Dedifferentiated amniotic fluid mesenchymal stem cell (primary cell): ENCODE data around the gene NUDT8.
"Not testable (repeated sequence)": the region's sequence is repeated elsewhere in the genome, so short reads cannot be mapped to it uniquely, and the experiment has no call there.

Experiments
- DNase-seq: peaks from one replicate; pipeline ENCODE4 v3.0.0-alpha.2; 2016; ENCODE audit errors: extremely low spot score

The NUDT8 gene

GRCh38 chr11:67660752-67661151, 31.0 kb upstream of the NUDT8 start:
- not testable (repeated sequence) for DNase-seq

GRCh38 chr11:67659651-67660165, 30.0 kb upstream of the NUDT8 start:
- DNase-seq = not testable (repeated sequence)

- DNase-seq = no peak
These were observed 27.6 kb upstream of the NUDT8 start for GRCh38 chr11:67657300-67657699.

GRCh38 chr11:67656278-67656922, 26.7 kb upstream of the NUDT8 start:
- no peak for DNase-seq

- DNase-seq = no peak
These were observed 24.5 kb upstream of the NUDT8 start for GRCh38 chr11:67654225-67654624.

- DNase-seq = no peak
These were observed 23.5 kb upstream of the NUDT8 start for GRCh38 chr11:67652965-67653845.

- no peak for DNase-seq
These were observed 22.4 kb upstream of the NUDT8 start for GRCh38 chr11:67651976-67652781.

- no peak for DNase-seq
These were observed 20.1 kb upstream of the NUDT8 start for GRCh38 chr11:67649634-67650510.

- no peak for DNase-seq
These were observed 19.3 kb upstream of the NUDT8 start for GRCh38 chr11:67648796-67649613.

- DNase-seq = no peak
These were observed 18.5 kb upstream of the NUDT8 start for GRCh38 chr11:67648140-67648795.

GRCh38 chr11:67647471-67647870, 17.7 kb upstream of the NUDT8 start:
- DNase-seq = no peak

- DNase-seq = no peak
These were observed 17.0 kb upstream of the NUDT8 start for GRCh38 chr11:67646535-67647336.

- DNase-seq = no peak
These were observed 16.1 kb upstream of the NUDT8 start for GRCh38 chr11:67645521-67646461.

- no peak for DNase-seq
These were observed 15.0 kb upstream of the NUDT8 start for GRCh38 chr11:67644472-67645418.

- DNase-seq = no peak
These were observed 14.3 kb upstream of the NUDT8 start for GRCh38 chr11:67644042-67644441.
